ENCODE data around the gene UNC93A. TPM values are rescaled to one million over a fixed set of nuclear protein-coding genes. Genes with fewer than 3 reads are reported as not detected.

The UNC93A gene
- total and polyA plus RNA-seq, 9 of the 15 experiments (the other 6 are each of a cell fraction or from before 2014, with no cell fraction given), result not detected

- POLR2A ChIA-PET, result no interaction called here
- no peak overlapping the region for H2AFZ ChIP-seq (ENCODE audit: low read depth, low read length)
- H3K9ac ChIP-seq (ENCODE audit: insufficient read depth in 1 of 2, low read depth in 2 of 2, low read length in 2 of 2), result no peak overlapping the region
- in situ Hi-C loops (cut with MboI), result no loop called here
- H3K4me1 ChIP-seq (replicated peaks in 1 of 2; ENCODE audit: control insufficient read depth in 2 of 2, insufficient read depth in 2 of 2, low read length in 2 of 2), result no peaks in the 10 kb centered on the region; a peak in 1 of 5 replicates
- FAIRE-seq (no peak), DNase-seq (ENCODE audit: extremely low read depth in 1 of 4, low spot score in 3 of 4) (no peak), ATAC-seq (no peak)
- H3K9me1 ChIP-seq (ENCODE audit: control insufficient read depth, insufficient read depth, low read length), result peaks cover 5% of the 10 kb centered on the region
- no peaks in the 10 kb centered on the region for H3K9me3 ChIP-seq (replicated peaks; ENCODE audit: control insufficient read depth, insufficient read depth, low read depth, low read length)
- intact Hi-C loops (cut with micrococcal nuclease), result no loop called here
- no peak overlapping the region for H3K4me3 ChIP-seq
- H3K79me2 ChIP-seq (ENCODE audit: control insufficient read depth, insufficient read depth, low read length), result no peaks in the 10 kb centered on the region
- 0% methylated on average over 13 of the region's 13 CpGs for WGBS (ENCODE audit: insufficient coverage, low coverage, missing lambda C conversion rate)
- no peak overlapping the region for H3K27ac ChIP-seq (ENCODE audit: extremely low read depth, low read depth, low read length)
- BruUV-seq (replicated peaks), result no TSS peak
- peaks cover 34 to 74% of the 10 kb centered on the region in 2 experiments for H3K27me3 ChIP-seq (ENCODE audit: control insufficient read depth in 2 of 2, insufficient read depth in 2 of 2, low read length in 2 of 2)
- CTCF ChIA-PET (ENCODE audit: low intra/inter-chr PET ratio), result no interaction called here
- H3K36me3 ChIP-seq (ENCODE audit: control insufficient read depth, insufficient read depth, low read length), result no peaks in the 10 kb centered on the region
- H4K20me1 ChIP-seq (replicated peaks; ENCODE audit: control insufficient read depth, insufficient read depth, low read length), result peaks cover 18% of the 10 kb centered on the region
- H3K4me2 ChIP-seq (ENCODE audit: insufficient read depth, low read length), result no peak overlapping the region
- no peak for TF ChIP-seq ARID3B (CRISPR knock-in tag; IDR thresholded peaks at IDR 0.05; ENCODE audit: borderline replicate concordance)
- no peak for TF ChIP-seq ZNF282 (CRISPR knock-in tag; IDR thresholded peaks at IDR 0.05)
- no peak for TF ChIP-seq ZNF121 (CRISPR knock-in tag; conservative IDR thresholded peaks at IDR 0.05)
- TF ChIP-seq ZNF511 (CRISPR knock-in tag; IDR thresholded peaks at IDR 0.05), result no peak
- no peak for TF ChIP-seq HEY1 (CRISPR knock-in tag; IDR thresholded peaks at IDR 0.05; ENCODE audit: borderline replicate concordance)
- no peak for TF ChIP-seq PBX2 (CRISPR knock-in tag; IDR thresholded peaks at IDR 0.05; ENCODE audit: low read depth)
- TF ChIP-seq PBX2 (tag; conservative IDR thresholded peaks at IDR 0.05; ENCODE audit: low read depth), result no peak
- no peak for TF ChIP-seq ZNF217 (CRISPR knock-in tag; IDR thresholded peaks at IDR 0.05)
- no peak for TF ChIP-seq JUN (IDR thresholded peaks at IDR 0.05; ENCODE audit: borderline replicate concordance, low read depth, low read length)
- no peak for TF ChIP-seq JUN (CRISPR knock-in tag; IDR thresholded peaks at IDR 0.05; ENCODE audit: borderline replicate concordance)
- TF ChIP-seq E2F1 (CRISPR knock-in tag; IDR thresholded peaks at IDR 0.05), result no peak
- no peak for TF ChIP-seq ZFP1 (CRISPR knock-in tag; IDR thresholded peaks at IDR 0.05)
- no peak for TF ChIP-seq RBM39 (optimal IDR thresholded peaks at IDR 0.05; ENCODE audit: low read depth, low read length)
- no peak for TF ChIP-seq RBM25 (IDR thresholded peaks at IDR 0.05; ENCODE audit: low read depth, low read length, severe bottlenecking)
- TF ChIP-seq ZNF695 (CRISPR knock-in tag; IDR thresholded peaks at IDR 0.05), result no peak
- no peak for TF ChIP-seq RNF2 (IDR thresholded peaks at IDR 0.05)
- no peak for TF ChIP-seq CBX8 (IDR thresholded peaks at IDR 0.05; ENCODE audit: borderline replicate concordance, extremely low read depth, low read depth, low read length, poor library complexity, severe bottlenecking)
Observed at GRCh38 chr6:167302796-167303195, 11.7 kb downstream of the UNC93A start.
